ENCODE results near the gene CNTNAP2.
"Not testable (repeated sequence)": the region's sequence is repeated elsewhere in the genome, so short reads cannot be mapped to it uniquely, and the experiment has no call there.

CNTNAP2 gene

DNA sequence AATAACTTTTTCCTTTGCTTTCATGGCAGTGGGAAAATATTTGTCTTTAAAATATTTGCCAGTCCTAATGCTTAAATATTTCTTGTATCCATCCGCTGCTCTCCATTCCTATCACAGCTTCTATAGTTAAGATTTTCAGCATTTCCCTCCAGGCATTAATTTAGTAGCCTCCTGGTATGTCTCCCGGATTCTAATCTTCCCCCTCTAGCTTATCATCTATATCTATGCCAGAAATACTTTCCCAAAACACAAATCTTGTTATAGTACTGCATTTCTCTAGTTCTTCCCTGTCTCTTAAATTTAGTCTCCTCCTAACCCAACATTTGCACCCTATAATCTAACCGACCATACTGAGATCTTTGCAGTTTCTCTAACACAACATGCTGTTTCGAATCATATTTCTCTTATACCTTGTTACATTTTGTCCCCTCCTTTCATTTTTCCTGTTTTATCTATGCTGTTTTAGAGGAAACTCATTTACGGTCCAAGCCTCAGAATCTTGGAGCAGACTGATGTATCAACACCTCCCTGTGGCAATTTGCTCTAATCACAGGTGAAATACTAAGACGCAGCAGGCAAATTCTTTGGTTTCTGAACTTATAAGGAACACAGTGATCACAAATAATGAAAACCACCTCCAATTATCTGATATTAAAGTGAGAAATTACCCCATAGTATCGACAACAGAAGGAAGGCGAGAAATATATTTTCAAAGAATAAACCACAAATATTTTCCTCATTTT, 10.3 kb downstream of the CNTNAP2 start:
- CTCF ChIA-PET = interaction anchor here (1.2 kb wide), 1 partner anchor 36 kb away, joined by 3 read pairs; no protein-coding TSS in a partner anchor
- Mint-ChIP-seq H3K4me3 (no peak overlapping the region), H3K9me3 (peaks cover 6% of the 10 kb centered on the region), H3K36me3 (no peaks in the 10 kb centered on the region), H3K27me3 (no peaks in the 10 kb centered on the region), H3K27ac (no peak overlapping the region), H3K4me1 (no peaks in the 10 kb centered on the region)
- no peak for DNase-seq

DNA sequence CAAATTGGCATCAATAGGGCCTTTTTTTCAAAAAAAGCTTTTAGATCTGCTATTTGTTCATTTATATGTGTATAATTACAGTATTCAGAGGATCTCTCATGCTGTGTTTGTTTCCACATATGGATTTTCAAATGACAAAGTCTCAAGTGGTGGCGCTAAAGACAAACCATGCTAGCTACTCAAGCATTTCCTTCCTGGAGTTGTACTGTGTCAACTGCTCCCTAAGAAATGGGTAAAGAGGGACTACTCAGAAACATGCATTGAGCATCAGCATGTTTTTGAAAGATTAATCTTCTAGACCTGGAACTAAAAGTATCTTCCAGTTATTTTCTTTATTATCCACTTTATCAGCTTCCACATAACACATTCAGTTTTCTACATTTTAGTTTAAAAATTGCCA, 12.7 kb downstream of the CNTNAP2 start:
- no peak overlapping the region for H3K4me3 Mint-ChIP-seq
- CTCF ChIA-PET = no interaction called here
- no peak overlapping the region for H3K27ac Mint-ChIP-seq
- no peaks in the 10 kb centered on the region for H3K36me3 Mint-ChIP-seq
- no peaks in the 10 kb centered on the region for H3K27me3 Mint-ChIP-seq
- no peak for DNase-seq
- H3K9me3 Mint-ChIP-seq = peaks cover 8% of the 10 kb centered on the region
- no peaks in the 10 kb centered on the region for H3K4me1 Mint-ChIP-seq

DNA sequence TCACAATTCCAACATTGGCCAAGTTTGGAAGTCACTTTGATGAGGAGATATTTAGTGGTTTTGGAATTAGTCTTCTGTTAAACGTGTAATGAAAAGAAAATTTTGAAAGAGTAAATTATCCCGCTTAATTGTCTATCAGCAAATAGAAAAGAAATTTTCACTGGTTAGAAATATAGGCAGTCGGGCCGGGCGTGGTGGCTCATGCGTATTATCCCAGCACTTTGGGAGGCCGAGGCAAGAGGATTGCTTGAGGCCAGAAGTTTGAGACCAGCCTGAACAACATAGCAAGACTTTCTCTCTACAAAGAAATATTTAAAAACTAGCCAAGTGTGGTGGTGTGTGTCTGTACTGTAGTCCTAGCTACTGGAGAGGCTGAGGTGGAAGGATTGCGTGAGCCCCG, 13.4 kb downstream of the CNTNAP2 start:
- no peak for DNase-seq
- no peak overlapping the region for H3K4me3 Mint-ChIP-seq
- peaks cover 8% of the 10 kb centered on the region for H3K9me3 Mint-ChIP-seq
- no peaks in the 10 kb centered on the region for H3K27me3 Mint-ChIP-seq
- no peak overlapping the region for H3K27ac Mint-ChIP-seq
- H3K36me3 Mint-ChIP-seq = no peaks in the 10 kb centered on the region
- CTCF ChIA-PET = no interaction called here
- no peaks in the 10 kb centered on the region for H3K4me1 Mint-ChIP-seq

DNA sequence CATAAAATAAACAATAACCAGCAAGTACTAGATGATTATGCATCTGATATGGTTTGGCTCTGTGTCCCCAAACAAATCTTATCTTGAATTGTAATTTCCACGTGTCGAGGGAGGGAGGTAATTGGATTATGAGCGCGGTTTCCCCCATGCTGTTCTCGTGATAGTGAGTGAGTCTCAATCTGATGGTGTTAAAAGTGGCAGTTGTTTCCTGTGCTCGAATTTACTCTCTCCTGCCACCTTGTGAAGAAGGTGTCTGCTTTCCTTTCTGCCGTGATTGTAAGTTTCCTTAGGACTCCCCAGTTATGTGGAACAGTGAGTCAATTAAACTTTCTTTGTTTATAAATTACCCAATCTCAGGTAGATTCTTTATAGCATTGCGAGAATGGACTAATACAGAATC, 15.1 kb downstream of the CNTNAP2 start:
- no peak for DNase-seq
- Mint-ChIP-seq H3K4me3 (no peak overlapping the region), H3K27me3 (no peaks in the 10 kb centered on the region), H3K4me1 (no peaks in the 10 kb centered on the region), H3K36me3 (no peaks in the 10 kb centered on the region), H3K9me3 (peaks cover 9% of the 10 kb centered on the region), H3K27ac (no peak overlapping the region)
- CTCF ChIA-PET = no interaction called here

DNA sequence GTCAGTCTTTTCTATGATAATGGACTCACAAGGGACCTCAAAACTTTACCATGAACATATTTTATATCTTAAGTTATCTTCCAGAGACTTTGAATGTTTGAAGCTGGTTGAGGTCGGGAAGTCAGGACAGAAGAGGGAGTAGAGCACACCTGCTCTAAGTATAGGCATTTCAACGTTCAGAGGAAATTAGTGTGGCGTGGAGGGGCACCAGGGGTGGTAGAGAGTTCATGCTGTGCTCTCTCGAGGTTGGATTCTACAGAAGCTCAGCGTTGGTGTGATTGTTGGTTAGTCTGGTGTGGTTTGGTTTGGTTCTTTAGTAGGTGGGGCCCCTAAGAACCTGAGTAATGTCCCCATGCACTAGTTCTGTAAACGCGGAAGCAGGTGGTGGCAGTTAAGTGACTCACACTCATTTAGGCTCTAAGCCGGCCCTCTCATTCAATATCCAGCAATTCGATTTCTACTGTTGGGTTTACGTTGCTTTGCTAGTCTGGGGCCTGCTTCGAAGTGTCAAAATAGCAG, 19.8 kb downstream of the CNTNAP2 start:
- H3K9me3 Mint-ChIP-seq = peaks cover 8% of the 10 kb centered on the region
- CTCF ChIA-PET = no interaction called here
- no peaks in the 10 kb centered on the region for H3K36me3 Mint-ChIP-seq
- no peak overlapping the region for H3K27ac Mint-ChIP-seq
- no peak for DNase-seq
- H3K4me1 Mint-ChIP-seq = no peaks in the 10 kb centered on the region
- H3K4me3 Mint-ChIP-seq = no peak overlapping the region
- no peaks in the 10 kb centered on the region for H3K27me3 Mint-ChIP-seq

DNA sequence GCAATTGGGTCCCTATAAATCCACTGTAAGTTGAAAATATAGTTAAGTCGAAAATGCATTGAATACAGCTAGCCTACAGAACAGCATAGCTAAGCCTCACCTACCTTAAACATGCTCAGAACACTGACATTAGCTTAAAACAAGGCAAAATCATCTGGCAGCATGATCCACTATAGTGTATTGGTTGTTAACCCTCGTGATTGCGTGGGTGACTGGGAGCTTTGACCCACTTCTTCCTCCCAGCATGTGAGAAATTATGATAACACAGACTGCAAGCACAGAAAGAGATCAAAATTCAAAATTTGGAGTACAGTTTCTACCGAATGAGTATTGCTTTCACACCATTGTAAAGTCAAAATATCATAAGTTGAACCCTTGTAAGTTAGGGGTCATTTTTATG, 22.3 kb downstream of the CNTNAP2 start:
- Mint-ChIP-seq H3K27me3 (no peaks in the 10 kb centered on the region), H3K27ac (no peak overlapping the region), H3K4me1 (no peaks in the 10 kb centered on the region), H3K4me3 (no peak overlapping the region), H3K9me3 (peaks cover 4% of the 10 kb centered on the region), H3K36me3 (no peaks in the 10 kb centered on the region)
- DNase-seq = no peak
- CTCF ChIA-PET = no interaction called here

DNA sequence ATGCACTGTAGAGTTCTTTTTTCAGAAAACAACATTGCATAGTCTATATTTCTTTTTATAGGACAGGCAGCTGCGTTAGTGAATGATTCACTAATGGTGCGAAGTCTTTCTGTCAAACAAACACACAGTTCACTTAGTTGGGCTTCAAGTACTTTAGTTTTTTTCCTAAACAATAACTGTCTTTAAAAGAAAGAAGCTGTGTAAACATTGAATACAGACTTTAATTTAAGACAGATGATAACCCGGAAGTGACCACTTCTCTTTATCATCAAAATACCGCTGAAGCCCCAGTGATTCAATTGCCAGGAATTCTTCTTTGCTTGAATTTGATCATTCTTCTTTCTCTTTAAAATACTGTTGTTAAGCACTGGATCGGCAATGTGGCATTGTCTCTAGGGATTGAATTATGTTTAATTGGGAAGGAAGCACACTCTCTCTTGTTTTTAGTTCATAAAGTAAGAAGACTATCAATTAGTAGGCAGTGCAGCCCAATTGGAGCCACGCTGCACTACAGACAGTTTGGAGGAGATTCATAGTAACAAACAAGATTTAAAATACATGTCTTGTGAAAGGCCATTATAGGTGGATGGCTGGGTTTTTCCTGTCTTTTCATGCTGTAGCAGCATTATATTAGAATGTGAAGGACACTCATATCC, 30.4 kb downstream of the CNTNAP2 start:
- Mint-ChIP-seq H3K4me1 (no peaks in the 10 kb centered on the region), H3K9me3 (peaks cover 2% of the 10 kb centered on the region), H3K4me3 (no peak overlapping the region), H3K36me3 (no peaks in the 10 kb centered on the region), H3K27me3 (no peaks in the 10 kb centered on the region), H3K27ac (no peak overlapping the region)
- CTCF ChIA-PET = no interaction called here
- DNase-seq = no peak

DNA sequence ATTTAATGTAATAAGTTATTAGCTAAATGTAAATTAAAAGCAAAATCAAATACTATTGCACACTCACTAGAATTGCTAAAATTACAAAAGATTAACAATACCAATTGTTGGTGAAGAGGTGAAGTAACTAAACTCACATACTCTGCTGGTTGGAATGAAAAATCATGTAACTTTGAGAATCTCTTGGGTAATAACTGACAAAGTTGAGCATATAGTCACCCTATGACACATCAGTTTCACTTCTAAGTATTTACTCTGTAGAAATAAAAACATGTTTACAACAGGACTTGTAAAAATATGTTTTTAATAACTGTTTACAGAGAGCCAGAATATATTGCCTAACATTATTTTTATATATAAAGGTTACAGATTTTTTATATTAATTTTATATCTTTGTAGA, 33.6 kb downstream of the CNTNAP2 start:
- Mint-ChIP-seq H3K4me1 (no peaks in the 10 kb centered on the region), H3K36me3 (no peaks in the 10 kb centered on the region), H3K27ac (no peak overlapping the region), H3K27me3 (no peaks in the 10 kb centered on the region), H3K9me3 (peaks cover under 1% of the 10 kb centered on the region), H3K4me3 (no peak overlapping the region)
- CTCF ChIA-PET = no interaction called here
- no peak for DNase-seq

DNA sequence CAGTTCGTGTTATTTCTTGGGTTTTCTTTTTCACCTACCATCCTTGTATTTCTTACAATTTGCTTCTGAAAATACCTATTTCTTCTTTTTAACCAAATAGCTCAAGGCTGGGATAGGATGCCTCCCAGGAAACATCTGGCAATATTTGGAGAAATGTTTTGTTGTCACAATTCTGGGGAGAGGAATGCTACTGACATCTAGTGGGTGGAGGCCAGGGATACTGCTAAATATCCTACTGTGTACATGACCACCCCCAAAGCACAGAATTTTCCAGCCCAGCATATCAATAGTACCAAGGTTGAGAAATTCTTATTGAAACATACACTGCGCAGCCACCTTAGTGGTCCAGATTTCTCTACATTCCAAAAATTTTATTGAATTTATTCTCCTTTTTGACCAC, 55.5 kb downstream of the CNTNAP2 start:
- Mint-ChIP-seq H3K4me1 (no peaks in the 10 kb centered on the region), H3K27me3 (no peaks in the 10 kb centered on the region), H3K36me3 (no peaks in the 10 kb centered on the region), H3K9me3 (peaks cover 1% of the 10 kb centered on the region), H3K4me3 (no peak overlapping the region), H3K27ac (no peak overlapping the region)
- no peak for DNase-seq
- CTCF ChIA-PET = no interaction called here

DNA sequence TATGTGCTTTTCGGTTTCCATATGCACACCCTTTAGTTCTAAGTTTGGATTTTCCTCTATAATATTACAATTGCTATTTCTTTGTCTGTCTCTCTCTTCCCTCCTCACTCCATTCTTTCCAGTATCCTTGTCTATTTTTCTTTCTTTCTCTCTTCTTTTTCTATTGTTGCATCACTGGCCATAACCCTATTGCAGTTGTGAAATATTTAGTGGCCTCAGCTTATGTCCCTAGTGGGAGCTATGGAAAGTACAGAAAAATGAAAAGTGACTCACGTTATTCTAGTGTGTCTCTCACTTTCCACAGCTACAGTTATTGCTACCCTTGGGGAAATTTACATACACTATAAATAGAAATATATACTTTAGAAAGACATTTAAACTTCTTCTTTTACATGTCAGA, 59.1 kb downstream of the CNTNAP2 start:
- H3K4me3 Mint-ChIP-seq = no peak overlapping the region
- H3K27ac Mint-ChIP-seq = no peak overlapping the region
- CTCF ChIA-PET = no interaction called here
- no peaks in the 10 kb centered on the region for H3K27me3 Mint-ChIP-seq
- H3K9me3 Mint-ChIP-seq = peaks cover 1% of the 10 kb centered on the region
- no peaks in the 10 kb centered on the region for H3K4me1 Mint-ChIP-seq
- H3K36me3 Mint-ChIP-seq = no peaks in the 10 kb centered on the region
- DNase-seq = no peak

DNA sequence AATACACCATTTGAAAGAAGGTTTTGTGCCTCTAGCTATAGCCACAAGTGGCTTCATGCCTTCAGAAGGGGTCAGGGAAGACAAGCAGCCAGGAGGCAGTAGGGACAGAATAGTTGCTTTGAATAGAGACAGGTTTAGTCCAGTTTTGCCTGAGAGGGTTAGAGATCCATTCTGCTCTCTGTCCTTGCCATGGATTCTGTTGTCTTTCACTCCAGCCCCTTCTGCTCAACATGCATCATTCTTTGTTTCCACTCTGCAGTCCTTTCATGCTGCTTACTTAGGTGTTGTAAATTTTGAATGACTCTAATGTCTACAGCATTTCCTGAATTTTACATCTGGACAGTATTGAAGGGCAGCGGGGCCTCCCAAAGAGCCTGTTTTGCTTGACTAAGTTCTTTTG, 60.3 kb downstream of the CNTNAP2 start:
- H3K36me3 Mint-ChIP-seq = no peaks in the 10 kb centered on the region
- H3K27me3 Mint-ChIP-seq = no peaks in the 10 kb centered on the region
- H3K4me3 Mint-ChIP-seq = no peak overlapping the region
- CTCF ChIA-PET = no interaction called here
- no peak overlapping the region for H3K27ac Mint-ChIP-seq
- DNase-seq = no peak
- H3K9me3 Mint-ChIP-seq = peaks cover 1% of the 10 kb centered on the region
- no peaks in the 10 kb centered on the region for H3K4me1 Mint-ChIP-seq

DNA sequence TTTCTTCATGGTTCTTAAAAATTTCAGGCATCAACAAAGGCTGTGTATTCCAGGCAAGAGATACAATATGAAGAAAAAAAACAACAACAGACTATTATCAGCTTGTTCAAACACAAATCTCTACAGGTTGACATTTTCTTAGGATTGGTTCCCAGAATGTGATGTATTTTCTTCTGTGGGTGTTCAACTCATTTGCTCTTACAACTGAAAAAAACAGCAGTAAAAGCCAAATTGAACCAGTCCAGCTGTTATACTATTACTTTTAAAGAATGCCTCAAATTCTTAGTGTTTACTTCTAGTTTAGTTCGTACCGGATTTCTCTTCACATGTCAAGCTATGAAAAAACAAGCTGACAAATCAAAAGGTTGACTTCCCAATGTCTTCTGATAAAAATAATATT, 60.7 kb downstream of the CNTNAP2 start:
- Mint-ChIP-seq H3K36me3 (no peaks in the 10 kb centered on the region), H3K27me3 (no peaks in the 10 kb centered on the region), H3K4me3 (no peak overlapping the region), H3K4me1 (no peaks in the 10 kb centered on the region), H3K27ac (no peak overlapping the region), H3K9me3 (peaks cover 1% of the 10 kb centered on the region)
- DNase-seq = no peak
- CTCF ChIA-PET = no interaction called here

DNA sequence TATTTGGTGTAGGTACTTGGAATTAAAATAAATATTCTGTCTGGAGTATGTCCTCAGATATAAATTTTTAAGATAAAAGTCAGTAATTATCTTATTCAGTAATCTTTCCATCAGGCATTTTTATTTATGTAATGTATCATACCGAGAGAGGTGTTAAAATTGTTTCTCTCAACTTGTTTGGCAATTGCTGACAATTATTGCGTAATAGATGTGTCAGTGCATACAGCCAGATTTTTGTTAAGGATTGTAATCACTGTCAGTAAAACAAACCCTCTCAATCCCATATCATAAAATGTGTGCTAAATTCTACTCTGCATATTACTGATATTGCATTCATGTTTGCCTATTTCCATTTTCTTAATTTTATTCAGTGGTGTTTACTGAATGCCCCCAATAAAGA, 69.2 kb downstream of the CNTNAP2 start:
- CTCF ChIA-PET = no interaction called here
- no peaks in the 10 kb centered on the region for H3K36me3 Mint-ChIP-seq
- no peaks in the 10 kb centered on the region for H3K4me1 Mint-ChIP-seq
- DNase-seq = no peak
- H3K9me3 Mint-ChIP-seq = peaks cover 13% of the 10 kb centered on the region
- no peak overlapping the region for H3K4me3 Mint-ChIP-seq
- no peaks in the 10 kb centered on the region for H3K27me3 Mint-ChIP-seq
- no peak overlapping the region for H3K27ac Mint-ChIP-seq

DNA sequence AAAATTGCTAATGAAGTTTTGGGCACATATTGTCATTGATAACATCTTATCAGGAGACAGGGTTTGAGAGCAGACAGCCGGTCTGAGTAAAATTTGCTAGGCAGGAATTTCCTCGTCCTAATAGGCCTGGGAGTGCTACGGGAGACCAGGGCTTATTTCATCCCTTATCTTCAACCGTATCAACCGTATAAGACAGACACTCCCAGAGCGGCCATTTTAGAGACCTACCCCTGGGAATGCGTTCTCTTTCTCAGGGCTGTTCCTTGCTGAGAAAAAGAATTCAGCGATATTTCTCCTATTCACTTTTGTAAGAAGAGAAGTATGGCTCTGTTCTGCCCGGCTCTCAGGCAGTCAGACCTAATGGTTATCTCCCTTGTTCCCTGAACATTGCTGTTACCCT, 74.8 kb downstream of the CNTNAP2 start:
- H3K27me3 Mint-ChIP-seq, H3K27ac Mint-ChIP-seq, DNase-seq, H3K36me3 Mint-ChIP-seq, H3K4me3 Mint-ChIP-seq, H3K4me1 Mint-ChIP-seq, CTCF ChIA-PET: not testable (repeated sequence)
- peaks cover 29% of the 10 kb centered on the region for H3K9me3 Mint-ChIP-seq

DNA sequence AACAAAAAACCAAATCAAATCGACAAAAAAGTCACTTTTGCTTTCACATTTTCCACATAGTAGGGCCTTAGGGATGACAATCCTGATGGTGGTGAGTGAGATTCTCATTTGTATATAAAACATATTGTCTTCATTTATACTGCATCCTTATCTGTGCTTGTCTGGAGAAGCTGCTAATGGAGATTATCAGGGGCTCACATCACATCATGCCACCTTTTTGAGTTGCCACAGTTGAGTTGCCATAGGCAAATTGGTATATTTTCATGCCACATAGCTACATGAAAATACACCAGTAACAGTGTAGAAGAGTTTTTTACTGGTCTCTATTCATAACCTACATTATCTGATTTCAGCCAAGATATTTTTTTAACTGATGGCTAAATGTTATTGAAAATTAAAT, 85.3 kb downstream of the CNTNAP2 start:
- peaks cover 2% of the 10 kb centered on the region for H3K9me3 Mint-ChIP-seq
- no peaks in the 10 kb centered on the region for H3K36me3 Mint-ChIP-seq
- DNase-seq = no peak
- CTCF ChIA-PET = no interaction called here
- H3K27ac Mint-ChIP-seq = no peak overlapping the region
- no peaks in the 10 kb centered on the region for H3K27me3 Mint-ChIP-seq
- H3K4me3 Mint-ChIP-seq = no peak overlapping the region
- no peaks in the 10 kb centered on the region for H3K4me1 Mint-ChIP-seq
